GM18517 (cell line): ENCODE data around the gene TST.
"Not testable (repeated sequence)": the region's sequence is repeated elsewhere in the genome, so short reads cannot be mapped to it uniquely, and the experiment has no call there.

Source experiments
- ATAC-seq: cut with Tn5 transposase; IDR thresholded peaks from one replicate; pipeline ENCODE4 v1.9.1; 2021; ENCODE audit warnings: mild to moderate bottlenecking, moderate library complexity; ENCODE audit not compliant: unreplicated experiment

Gene TST

GRCh38 chr22:37016134-37016910 lies 2.9 kb downstream of the TST start:
- no peak for ATAC-seq

GRCh38 chr22:37015587-37015878 lies 3.7 kb downstream of the TST start:
- no peak for ATAC-seq

DNA sequence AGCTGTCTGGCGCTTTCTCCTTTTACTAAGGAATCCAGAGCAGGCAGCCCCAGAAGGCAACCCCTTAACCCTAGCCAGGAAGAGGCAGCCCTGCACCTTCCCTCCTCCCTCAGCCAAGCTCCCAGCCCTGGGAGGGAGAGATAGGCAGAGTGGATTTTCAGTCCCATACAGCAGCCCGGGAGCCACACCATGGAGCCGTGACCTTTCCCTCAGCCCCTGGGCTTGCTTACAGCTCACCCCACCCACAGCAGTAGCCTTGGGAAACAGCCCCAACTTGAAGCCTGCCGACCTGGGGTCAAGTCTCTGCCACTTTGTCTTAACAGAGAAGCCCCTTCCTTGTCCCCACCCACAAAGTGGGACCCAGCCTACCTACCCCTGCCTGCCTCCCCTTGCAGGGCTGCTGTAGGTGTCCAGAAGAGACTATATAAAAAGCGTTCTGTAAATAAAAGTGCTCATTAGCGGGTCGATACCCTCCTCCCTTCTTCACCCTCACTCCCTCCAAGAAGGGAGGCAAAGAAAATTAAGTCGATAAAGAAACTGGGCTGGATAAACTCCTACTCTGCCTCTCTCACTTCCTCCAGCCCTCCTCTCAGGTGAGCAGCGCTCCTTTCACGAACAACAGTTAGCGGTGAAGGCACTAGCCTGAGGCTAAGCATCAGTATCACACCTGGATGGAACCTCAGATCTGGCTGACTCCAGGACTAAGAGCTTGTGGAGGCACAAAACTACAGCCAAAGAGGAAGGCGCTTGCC lies 4.2 kb downstream of the TST start:
- ATAC-seq, result no peak

- ATAC-seq, result no peak
Measured at GRCh38 chr22:37014415-37014806, 4.8 kb downstream of the TST start.

DNA sequence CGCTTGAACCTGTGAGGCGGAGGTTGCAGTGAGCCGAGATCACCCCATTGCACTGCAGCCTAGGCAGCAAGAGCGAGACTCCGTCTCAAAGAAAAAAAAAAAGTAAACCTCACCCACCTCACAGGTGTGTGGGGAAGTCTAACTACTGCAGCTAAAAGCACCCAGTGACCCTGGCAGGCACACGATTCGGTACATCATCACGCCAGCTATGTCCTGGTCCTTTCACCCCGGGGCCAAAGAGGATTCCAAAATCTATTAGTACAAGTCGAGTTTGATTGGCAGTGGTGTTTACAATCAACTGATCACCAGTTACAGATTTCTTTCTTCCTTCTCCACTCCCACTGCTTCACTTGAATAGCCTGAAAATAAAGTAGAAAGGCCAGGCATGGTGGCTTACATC lies 6.3 kb downstream of the TST start:
- no peak for ATAC-seq

- ATAC-seq, result no peak
Measured at GRCh38 chr22:37012262-37012904, 6.9 kb downstream of the TST start.

- ATAC-seq, result no peak
Measured at GRCh38 chr22:37011472-37011871, 7.8 kb downstream of the TST start.

- ATAC-seq, result no peak
Measured at GRCh38 chr22:37010976-37011375, 8.3 kb downstream of the TST start.

GRCh38 chr22:37010174-37010573 lies 9.1 kb downstream of the TST start:
- ATAC-seq, result no peak

DNA sequence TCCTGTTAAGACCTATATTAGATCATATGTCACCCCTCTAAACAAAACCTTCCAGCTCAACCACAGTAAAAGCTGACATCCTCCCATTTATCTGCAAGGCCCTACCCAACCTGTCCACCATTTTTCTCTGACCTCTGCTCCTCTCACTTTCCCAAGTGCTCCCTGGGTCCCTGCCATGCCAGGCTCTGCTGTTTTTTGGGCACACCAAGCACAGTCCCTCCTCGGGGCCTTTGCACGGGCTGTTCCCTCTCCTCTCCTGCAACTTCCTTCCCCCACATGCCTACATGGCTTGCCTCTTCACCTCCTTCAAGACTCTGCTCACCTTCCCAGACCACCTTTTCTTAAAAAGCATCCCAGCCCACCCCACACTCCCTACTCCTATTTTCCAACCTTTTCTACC lies 9.8 kb downstream of the TST start:
- ATAC-seq, result no peak

DNA sequence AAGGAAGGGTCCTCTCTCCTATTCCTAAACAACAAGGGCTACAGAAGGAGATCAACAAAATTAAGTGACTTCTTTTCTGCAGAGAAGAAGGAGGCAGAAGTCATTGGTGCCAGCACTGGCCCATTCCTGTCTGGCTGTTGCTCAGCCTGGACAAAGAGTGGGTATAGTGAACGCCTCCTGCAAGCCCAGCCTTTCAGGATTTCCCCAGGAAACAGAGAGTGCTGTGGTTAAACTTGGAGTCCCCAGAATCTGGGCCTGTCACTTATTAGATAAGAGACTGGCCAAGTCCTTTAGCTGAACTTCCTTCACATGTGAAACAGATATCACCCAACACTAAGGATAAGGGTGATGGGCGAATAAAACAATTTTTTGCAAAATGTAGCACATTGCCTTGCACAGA lies 10.9 kb downstream of the TST start:
- no peak for ATAC-seq

- no peak for ATAC-seq
Measured at GRCh38 chr22:37007651-37008050, 11.6 kb downstream of the TST start.

DNA sequence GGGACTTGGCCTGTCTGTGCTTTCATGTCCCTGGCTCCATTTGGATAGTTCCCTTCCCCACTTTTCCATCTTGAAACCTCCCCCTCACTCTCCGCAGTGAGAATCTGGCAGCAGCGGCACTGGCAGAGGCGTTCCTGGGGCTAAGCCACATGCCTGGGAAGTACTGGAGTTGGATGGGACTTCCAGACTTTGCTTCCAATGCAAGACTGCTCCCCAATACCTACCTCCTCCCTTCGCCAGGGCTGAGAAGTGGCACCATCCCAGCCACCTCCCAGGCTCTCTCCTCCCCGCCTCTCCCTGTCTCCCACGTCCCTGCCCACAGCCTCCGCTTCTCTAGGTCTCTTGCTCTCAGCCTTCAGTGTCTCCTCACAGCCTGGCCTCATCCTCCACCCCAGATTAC lies 16.6 kb downstream of the TST start:
- ATAC-seq, result no peak

GRCh38 chr22:37001826-37002225 lies 17.4 kb downstream of the TST start:
- ATAC-seq, result no peak

DNA sequence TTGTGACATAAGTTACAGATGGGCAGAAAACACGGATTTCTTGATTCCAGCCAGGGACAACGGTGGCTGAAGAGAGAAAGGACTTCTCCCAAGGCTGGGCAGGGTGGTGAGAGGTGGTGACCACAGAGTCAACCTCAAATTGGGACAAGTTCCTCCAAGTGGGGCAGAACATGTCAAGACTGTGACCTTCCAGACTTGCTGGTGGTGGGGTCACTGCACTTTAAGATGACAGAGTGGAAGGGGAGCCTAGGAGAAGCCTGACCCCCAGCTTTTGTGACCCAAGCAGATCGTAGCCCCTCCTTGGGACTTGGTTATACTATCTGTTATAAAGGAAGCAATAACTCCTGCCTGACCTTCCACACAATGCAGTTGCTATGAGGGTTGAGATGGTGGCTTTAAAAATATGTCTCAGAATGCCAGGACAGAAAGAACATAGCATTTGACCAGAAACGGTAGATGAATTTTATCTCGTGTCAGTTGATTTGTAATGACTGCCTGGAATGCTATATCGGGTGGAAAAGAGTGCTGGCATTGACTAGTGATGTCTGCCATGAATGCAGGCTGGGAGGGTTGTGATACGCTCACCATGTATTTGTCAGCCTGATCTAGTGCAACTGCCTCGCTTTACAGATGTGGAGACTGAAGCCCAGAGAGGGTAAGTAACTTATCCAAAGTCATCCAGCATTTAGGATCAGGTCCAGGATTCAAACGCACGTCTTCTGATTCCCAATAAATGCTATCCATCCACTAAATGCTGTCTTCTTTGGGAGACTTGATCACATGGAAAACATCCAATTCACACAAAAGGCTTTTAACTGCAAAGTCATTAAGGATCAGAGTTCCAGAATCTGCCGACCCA lies 18.3 kb downstream of the TST start:
- ATAC-seq, result no peak

DNA sequence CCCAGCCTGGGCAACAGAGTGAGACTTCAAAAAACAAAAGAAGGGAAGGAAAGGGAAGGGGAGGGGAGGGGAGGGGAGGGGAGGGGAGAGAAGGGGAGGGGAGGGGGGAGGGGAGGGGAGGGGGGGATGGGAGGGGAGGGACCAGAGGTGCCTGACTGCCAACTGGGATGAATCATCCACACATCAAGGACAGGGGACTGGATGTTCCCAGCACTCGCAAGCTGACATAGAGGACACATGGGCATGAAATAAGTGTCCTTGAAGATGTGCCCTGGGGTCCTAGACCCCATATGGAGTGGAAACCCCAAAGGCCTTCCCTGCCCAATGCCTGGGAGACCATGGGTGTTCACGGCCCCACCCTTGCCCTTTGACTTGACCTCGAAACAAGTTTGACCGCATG lies 19.8 kb downstream of the TST start:
- ATAC-seq, result no peak

GRCh38 chr22:36998620-36999351 lies 20.5 kb downstream of the TST start:
- no peak for ATAC-seq

DNA sequence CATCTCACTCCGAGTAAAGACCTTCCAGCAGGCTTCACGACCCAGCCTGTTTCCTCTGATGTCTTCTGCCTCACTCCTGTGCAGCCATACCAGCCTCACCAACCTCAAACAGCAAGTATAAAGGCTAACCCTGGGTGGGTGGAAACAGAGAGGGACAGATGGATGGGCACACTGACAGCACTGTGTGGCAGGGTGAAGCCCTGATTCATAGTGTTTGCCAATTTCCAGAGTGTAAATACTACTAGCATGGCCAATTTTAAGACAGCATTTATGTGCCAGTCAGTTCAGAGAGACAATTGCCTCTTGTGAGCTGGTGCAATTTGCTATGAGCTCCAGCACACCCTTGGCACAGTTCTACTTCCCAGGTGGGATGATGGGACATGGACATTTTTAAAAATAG lies 21.5 kb downstream of the TST start:
- ATAC-seq, result no peak

- ATAC-seq, result no peak
Measured at GRCh38 chr22:36991206-36991605, 28.0 kb downstream of the TST start.

DNA sequence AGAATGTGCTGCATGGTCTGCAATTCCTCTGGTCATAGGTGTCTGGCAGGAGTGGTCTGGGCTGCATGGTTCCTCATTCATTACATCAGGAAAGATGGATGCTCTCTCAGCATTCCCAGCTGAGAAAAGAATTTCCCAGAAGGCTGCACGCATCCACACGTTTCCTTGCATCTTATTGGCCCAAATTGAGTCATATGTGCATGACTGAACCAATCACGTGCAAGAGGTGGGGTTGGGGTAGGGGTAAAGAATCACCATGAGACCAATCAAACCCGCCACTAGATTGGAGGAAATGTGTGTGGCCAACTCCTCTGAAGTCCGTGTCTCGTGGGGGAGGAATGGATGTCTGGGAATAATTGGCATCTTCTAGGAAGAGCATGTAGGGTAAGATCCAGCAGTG lies 28.8 kb downstream of the TST start:
- no peak for ATAC-seq

- ATAC-seq, result not testable (repeated sequence)
Measured at GRCh38 chr22:36989012-36989411, 30.2 kb downstream of the TST start.
